HG02642 (cell line): Measurements from ENCODE around the gene GSDMA.
"Not testable (repeated sequence)": the region's sequence is repeated elsewhere in the genome, so short reads cannot be mapped to it uniquely, and the experiment has no call there.

Source experiments
- ATAC-seq: cut with Tn5 transposase; IDR thresholded peaks from one replicate; pipeline ENCODE4 v1.9.1; 2021; ENCODE audit warnings: mild to moderate bottlenecking; ENCODE audit not compliant: unreplicated experiment, poor library complexity

GSDMA gene

DNA sequence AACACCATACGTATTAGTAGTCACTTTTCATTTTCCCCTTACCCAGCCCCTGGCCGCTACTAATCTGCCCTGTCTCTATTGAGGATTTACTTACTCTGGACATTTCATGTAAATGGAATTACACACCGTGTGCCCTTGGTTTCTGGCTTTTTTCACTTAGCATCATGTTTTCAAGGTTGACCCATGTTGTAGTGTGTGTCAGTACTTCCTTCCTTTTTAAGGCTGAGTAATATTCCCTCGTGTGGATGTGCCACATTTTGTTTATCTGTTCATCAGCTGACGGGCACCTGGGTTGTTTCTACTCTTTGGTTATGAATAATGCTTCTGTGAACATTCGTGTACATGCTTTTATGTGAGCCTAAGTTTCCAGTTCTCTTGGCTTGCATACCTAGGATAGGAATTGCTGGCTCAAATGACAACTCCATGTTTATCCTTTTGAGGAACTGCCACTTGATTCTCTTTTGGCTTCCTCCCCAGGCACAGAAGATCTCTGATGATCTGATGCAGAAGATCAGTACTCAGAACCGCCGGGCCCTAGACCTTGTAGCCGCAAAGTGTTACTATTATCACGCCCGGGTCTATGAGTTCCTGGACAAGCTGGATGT is 25.5 kb downstream of the GSDMA start:
- ATAC-seq = no peak

DNA sequence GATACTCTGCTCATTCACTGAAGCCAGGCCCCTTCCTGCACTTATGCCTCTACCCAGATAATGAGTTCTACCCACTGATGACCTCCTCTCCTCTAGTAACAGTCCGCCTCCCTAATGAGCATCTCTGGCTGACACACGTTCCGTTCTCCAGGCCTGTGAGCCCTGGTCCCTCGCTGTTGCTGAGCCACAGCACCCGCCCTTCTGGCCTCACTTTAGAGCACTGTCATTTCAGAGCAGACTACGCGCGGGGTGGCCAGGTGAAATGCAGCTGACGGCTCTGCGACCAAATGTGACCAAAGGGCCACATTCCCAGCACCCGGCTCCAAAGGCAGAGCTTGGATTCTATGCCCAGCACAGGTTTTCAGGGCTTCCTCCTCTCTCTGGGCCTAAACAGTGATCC is 31.6 kb downstream of the GSDMA start:
- no peak for ATAC-seq

DNA sequence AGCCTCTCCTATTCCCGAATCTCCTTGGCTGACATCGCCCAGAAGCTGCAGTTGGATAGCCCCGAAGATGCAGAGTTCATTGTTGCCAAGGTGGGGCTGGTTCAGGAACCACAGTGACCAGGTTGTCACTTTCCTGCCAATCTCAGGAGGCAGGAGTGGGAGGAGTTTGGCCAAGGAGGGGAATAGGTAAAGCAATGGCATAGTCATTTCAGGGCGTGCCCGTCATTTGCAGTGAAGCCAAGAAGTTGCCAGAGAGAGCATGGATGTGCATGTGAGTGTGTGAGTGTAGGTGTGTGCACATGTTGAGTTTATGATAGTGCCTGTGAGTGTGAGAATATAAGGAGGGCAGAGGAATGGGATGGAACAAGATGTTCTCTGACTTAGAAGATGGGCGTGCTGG is 32.6 kb downstream of the GSDMA start:
- ATAC-seq = no peak

DNA sequence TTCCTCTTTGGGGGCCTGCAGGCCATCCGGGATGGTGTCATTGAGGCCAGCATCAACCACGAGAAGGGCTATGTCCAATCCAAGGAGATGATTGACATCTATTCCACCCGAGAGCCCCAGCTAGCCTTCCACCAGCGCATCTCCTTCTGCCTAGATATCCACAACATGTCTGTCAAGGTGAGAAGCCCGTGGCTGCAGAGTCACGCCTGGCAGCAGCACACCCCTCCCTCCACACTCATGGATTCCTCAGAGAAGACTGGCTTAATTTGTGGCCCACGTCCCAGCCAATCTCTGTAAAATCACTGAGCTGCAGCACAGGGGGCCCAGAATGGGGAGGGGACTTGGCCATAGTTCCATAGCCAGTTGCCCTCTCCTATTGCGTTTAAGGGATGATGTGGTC is 33.4 kb downstream of the GSDMA start:
- ATAC-seq = no peak

DNA sequence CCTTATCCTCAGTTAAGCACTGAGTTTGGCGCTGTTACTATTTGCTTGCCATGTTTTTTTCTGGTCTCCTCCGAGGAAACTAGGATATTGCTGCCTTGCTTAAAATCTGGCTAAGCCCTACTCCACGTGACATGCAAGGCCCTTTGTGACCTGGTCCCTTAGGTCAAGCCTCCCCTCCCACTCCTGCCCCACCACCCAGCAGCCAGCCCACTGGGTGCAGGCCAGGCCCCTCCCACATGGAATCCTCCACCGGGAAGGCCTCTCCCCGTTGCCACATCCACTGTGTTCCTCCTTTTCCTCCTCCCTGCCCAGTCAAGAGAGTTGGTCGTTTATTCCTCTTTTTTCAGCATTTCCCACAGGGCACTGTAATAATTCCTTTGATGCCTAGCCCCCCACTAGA is 34.0 kb downstream of the GSDMA start:
- no peak for ATAC-seq

DNA sequence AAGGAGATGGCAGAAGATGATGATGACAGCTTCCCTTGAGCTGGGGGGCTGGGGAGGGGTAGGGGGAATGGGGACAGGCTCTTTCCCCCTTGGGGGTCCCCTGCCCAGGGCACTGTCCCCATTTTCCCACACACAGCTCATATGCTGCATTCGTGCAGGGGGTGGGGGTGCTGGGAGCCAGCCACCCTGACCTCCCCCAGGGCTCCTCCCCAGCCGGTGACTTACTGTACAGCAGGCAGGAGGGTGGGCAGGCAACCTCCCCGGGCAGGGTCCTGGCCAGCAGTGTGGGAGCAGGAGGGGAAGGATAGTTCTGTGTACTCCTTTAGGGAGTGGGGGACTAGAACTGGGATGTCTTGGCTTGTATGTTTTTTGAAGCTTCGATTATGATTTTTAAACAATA is 34.7 kb downstream of the GSDMA start:
- no peak for ATAC-seq

DNA sequence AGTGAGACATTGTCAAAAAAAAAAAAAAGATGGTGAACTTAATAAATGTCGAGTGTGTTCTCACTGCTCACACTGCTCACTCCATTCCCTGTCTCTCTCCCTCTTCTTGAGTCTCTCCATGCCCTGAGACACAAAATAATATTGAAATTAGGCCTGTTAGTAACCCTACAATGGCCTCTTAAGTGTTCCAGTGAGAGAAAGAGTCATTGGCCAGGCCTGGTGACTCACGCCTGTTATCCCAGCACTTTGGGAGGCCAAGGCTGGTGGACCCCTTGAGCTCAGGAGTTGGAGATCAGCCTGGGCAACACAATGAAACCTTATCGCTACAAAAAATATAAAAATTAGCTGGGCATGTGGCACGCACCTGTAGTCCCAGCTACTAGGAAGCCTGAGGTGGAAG is 36.3 kb downstream of the GSDMA start:
- ATAC-seq = no peak

DNA sequence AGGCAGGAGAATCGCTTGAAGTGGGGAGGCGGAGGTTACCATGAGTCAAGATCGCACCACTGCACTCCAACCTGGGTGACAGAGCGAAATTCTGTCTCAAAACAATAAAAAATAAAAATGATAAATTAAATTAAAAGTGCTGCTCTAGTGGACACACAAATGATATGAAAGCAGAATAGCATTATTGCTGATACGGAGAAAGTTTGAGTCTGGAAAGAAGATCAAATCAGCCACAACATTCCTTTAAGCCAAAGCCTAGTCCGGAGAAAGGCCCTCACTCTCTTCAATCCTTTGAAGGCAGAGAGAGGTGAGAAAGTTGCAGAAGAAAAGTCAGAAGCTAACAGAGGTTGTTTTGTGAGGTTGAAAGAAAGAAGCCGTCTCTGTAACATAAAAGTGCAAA is 37.4 kb downstream of the GSDMA start:
- no peak for ATAC-seq

DNA sequence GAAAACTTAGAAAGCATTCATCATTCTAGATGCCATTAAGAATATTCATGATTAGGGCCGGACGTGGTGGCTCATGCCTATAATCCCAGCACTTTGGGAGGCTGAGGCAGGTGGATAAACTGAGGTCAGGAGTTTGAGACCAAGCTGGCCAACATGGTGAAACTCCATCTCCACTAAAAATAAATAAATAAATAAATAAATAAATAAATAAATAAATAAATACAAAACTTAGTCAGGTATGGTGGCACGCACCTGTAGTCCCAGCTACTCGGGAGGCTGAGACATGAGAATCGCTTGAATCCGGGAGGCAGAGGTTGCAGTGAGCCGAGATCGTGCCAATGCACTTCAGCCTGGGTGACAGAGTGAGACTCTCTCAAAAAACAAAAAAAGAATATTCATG is 38.5 kb downstream of the GSDMA start:
- ATAC-seq = not testable (repeated sequence)

DNA sequence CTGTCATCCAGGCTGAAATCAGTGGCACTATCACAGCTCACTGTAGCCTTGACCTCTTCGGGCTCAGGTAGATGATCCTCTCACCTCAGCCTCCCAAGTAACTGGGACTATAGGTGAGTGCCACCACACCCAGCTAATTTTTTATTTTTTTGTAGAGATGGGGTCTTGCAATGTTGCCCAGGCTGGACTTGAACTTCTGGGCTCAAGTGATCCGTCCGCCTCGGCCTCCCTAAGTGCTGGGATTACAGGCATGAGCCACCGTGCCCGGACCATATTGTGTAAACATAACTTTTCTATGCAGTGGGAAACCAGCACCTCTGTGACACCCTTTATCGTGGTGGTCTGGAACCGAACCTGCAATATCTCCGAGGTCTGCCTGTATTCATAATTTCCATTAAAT is 41.3 kb downstream of the GSDMA start:
- no peak for ATAC-seq

DNA sequence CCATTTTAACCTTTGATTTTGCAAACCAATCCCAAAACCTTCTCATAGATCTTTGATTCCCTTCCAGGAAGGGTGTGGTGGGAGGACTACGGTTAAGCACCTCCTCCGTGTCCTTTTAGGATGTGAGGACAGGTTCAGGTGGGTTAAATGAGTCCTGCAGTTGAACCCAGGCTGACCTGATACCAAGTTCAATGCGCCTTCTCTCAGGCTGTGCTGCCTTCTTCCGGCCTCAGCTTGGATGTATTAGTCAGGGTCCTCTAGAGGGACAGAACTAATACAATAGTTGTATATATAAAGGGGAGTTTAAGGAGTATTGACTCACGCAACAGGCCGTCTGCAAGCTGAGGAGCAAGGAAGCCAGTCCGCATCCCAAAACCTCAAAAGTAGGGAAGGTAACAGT is 41.9 kb downstream of the GSDMA start:
- ATAC-seq = no peak

DNA sequence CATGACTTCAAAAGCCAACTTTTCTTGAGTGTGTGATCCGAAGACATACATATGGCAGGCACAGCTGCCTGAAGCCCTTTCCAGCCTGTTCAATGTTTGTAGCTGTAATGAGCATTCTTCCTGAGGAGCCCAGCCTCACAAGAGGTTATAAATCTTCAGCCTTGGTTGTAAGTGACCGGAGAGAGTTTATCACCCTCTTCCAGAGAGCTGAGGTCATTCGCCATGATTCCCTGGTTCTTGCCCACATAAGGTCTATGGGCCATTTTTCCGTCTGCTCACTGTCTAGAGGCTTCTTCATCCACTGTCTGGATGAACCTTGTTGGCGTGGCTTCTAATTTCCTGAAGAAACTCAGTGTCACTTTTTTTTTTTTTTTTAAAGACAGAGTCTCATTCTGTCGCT is 42.7 kb downstream of the GSDMA start:
- ATAC-seq = no peak

DNA sequence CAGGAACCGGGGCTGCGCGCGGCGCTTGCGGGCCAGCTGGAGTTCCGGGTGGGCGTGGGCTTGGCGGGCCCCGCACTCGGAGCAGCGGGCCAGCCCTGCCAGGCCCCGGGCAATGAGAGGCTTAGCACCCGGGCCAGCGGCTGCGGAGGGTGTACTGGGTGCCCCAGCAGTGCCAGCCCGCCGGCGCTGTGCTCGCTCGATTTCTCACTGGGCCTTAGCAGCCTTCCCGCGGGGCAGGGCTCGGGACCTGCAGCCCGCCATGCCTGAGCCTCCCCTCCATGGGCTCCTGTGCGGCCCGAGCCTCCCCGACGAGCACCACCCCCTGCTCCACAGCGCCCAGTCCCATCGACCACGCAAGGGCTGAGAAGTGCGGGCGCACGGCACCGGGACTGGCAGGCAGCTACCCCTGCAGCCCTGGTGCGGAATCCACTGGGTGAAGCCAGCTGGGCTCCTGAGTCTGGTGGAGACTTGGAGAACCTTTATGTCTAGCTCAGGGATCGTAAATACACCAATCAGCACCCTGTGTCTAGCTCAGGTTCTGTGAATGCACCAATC is 48.2 kb downstream of the GSDMA start:
- not testable (repeated sequence) for ATAC-seq

DNA sequence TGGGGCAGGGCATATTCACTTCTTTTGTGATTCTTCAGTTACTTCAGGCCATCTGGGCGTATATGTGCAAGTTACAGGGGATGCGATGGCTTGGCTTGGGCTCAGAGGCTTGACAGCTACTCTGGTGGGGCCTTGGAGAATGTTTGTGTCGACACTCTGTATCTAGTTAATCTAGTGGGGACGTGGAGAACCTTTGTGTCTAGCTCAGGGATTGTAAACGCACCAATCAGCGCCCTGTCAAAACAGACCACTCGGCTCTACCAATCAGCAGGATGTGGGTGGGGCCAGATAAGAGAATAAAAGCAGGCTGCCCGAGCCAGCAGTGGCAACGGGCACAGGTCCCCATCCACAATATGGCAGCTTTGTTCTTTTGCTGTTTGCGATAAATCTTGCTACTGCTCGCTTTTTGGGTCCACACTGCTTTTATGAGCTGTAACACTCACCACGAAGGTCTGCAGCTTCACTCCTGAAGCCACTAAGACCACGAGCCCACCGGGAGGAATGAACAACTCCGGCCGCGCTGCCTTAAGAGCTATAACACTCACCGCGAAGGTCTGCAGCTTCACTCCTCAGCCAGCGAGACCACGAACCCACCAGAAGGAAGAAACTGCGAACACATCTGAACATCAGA is 49.3 kb downstream of the GSDMA start:
- not testable (repeated sequence) for ATAC-seq

DNA sequence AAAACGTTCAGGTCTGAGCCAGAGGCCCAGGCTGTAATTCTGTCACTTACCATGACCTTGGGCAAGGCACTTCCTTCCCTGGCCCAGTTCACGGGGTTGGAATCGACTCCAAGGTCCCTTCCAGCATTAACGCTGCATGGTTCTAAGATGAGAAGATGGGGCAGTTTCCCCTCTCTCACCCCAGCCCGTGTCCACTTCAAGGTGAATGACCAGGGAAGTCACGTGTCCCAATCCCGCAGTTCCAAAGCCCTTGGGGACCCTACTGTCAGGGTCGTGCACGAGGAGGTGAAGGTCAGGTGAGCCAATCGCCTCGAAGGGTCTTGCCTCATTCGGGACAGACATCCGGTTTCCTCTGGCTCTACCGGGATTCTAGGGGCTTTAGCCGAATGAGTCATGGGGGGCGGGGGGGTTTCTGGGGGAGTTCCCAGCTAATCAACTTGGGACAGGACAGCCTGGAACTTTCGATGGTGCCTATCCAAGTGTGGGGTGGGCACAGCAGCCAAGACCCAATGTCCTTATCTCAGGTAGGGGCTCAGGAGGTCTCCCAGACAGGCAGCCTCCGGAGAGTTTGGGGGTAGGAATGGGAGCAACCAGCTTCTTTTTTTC is 51.7 kb downstream of the GSDMA start:
- ATAC-seq = no peak

DNA sequence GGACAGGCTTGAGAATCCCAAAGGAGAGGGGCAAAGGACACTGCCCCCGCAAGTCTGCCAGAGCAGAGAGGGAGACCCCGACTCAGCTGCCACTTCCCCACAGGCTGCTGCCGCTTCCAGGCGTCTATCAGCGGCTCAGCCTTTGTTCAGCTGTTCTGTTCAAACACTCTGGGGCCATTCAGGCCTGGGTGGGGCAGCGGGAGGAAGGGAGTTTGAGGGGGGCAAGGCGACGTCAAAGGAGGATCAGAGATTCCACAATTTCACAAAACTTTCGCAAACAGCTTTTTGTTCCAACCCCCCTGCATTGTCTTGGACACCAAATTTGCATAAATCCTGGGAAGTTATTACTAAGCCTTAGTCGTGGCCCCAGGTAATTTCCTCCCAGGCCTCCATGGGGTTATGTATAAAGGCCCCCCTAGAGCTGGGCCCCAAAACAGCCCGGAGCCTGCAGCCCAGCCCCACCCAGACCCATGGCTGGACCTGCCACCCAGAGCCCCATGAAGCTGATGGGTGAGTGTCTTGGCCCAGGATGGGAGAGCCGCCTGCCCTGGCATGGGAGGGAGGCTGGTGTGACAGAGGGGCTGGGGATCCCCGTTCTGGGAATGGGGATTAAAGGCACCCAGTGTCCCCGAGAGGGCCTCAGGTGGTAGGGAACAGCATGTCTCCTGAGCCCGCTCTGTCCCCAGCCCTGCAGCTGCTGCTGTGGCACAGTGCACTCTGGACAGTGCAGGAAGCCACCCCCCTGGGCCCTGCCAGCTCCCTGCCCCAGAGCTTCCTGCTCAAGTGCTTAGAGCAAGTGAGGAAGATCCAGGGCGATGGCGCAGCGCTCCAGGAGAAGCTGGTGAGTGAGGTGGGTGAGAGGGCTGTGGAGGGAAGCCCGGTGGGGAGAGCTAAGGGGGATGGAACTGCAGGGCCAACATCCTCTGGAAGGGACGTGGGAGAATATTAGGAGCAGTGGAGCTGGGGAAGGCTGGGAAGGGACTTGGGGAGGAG is 52.5 kb downstream of the GSDMA start, which contains the start of gene CSF3:
Gene CSF3 (plus strand): TSS at position 436 of the 993 bp plus-strand sequence. CDS start 35 bp downstream, at position 471.
- no peak for ATAC-seq

DNA sequence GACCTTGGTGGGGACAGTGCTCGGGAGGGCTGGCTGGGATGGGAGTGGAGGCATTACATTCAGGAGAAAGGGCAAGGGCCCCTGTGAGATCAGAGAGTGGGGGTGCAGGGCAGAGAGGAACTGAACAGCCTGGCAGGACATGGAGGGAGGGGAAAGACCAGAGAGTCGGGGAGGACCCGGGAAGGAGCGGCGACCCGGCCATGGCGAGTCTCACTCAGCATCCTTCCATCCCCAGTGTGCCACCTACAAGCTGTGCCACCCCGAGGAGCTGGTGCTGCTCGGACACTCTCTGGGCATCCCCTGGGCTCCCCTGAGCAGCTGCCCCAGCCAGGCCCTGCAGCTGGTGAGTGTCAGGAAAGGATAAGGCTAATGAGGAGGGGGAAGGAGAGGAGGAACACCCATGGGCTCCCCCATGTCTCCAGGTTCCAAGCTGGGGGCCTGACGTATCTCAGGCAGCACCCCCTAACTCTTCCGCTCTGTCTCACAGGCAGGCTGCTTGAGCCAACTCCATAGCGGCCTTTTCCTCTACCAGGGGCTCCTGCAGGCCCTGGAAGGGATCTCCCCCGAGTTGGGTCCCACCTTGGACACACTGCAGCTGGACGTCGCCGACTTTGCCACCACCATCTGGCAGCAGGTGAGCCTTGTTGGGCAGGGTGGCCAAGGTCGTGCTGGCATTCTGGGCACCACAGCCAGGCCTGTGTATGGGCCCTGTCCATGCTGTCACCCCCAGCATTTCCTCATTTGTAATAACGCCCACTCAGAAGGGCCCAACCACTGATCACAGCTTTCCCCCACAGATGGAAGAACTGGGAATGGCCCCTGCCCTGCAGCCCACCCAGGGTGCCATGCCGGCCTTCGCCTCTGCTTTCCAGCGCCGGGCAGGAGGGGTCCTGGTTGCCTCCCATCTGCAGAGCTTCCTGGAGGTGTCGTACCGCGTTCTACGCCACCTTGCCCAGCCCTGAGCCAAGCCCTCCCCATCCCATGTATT is 53.5 kb downstream of the GSDMA start:
- ATAC-seq = no peak

DNA sequence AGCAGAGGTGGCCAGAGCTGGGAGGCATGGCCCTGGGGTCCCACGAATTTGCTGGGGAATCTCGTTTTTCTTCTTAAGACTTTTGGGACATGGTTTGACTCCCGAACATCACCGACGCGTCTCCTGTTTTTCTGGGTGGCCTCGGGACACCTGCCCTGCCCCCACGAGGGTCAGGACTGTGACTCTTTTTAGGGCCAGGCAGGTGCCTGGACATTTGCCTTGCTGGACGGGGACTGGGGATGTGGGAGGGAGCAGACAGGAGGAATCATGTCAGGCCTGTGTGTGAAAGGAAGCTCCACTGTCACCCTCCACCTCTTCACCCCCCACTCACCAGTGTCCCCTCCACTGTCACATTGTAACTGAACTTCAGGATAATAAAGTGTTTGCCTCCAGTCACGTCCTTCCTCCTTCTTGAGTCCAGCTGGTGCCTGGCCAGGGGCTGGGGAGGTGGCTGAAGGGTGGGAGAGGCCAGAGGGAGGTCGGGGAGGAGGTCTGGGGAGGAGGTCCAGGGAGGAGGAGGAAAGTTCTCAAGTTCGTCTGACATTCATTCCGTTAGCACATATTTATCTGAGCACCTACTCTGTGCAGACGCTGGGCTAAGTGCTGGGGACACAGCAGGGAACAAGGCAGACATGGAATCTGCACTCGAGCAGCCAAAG is 54.7 kb downstream of the GSDMA start:
- no peak for ATAC-seq
